HG02885 (cell line): ENCODE measurements around the gene RSPO3.

ENCODE experiments used
- ATAC-seq: cut with Tn5 transposase; IDR thresholded peaks from one replicate; pipeline ENCODE4 v1.9.1; 2021; ENCODE audit warnings: mild to moderate bottlenecking; ENCODE audit not compliant: unreplicated experiment, poor library complexity

The RSPO3 gene

DNA sequence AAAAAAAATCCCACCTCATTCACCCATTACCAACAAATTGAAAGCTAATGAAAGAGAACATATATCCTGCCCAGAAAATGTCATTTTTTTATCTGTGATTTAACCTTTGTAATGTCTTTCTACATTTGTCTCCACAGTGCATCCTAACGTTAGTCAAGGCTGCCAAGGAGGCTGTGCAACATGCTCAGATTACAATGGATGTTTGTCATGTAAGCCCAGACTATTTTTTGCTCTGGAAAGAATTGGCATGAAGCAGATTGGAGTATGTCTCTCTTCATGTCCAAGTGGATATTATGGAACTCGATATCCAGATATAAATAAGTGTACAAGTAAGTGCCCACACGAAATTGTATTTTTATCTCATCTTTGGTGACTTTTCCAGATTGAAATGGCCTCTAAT lies 30.0 kb downstream of the RSPO3 start:
- no peak for ATAC-seq

GRCh38 chr6:127154509-127154908 lies 36.0 kb downstream of the RSPO3 start:
- no peak for ATAC-seq

GRCh38 chr6:127160484-127160883 lies 42.0 kb downstream of the RSPO3 start:
- ATAC-seq: no peak

- ATAC-seq: no peak
These were observed 44.4 kb downstream of the RSPO3 start for GRCh38 chr6:127162836-127163235.

GRCh38 chr6:127164036-127164435 lies 45.6 kb downstream of the RSPO3 start:
- no peak for ATAC-seq

- no peak for ATAC-seq
These were observed 46.1 kb downstream of the RSPO3 start for GRCh38 chr6:127164565-127164964.

GRCh38 chr6:127173156-127173940 lies 54.9 kb downstream of the RSPO3 start:
- ATAC-seq: no peak

DNA sequence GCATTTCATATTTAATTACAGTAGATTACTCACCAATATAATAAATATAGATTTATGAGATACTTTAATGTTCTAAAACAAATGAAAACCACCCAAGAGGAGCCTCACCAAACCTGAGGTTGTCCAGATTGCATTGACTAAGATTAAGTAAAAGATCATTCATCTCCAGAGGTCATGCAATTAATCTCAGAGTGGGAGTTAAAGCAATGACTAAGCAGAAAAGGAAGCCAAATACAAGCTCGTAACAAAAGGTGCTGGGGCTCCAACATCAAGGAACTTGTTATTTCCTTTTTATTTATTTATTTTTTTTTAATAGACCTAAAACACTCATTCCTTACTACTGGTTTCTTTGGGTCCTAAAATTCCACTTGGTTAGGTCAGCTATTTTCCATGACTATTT lies 57.7 kb downstream of the RSPO3 start:
- ATAC-seq: no peak

DNA sequence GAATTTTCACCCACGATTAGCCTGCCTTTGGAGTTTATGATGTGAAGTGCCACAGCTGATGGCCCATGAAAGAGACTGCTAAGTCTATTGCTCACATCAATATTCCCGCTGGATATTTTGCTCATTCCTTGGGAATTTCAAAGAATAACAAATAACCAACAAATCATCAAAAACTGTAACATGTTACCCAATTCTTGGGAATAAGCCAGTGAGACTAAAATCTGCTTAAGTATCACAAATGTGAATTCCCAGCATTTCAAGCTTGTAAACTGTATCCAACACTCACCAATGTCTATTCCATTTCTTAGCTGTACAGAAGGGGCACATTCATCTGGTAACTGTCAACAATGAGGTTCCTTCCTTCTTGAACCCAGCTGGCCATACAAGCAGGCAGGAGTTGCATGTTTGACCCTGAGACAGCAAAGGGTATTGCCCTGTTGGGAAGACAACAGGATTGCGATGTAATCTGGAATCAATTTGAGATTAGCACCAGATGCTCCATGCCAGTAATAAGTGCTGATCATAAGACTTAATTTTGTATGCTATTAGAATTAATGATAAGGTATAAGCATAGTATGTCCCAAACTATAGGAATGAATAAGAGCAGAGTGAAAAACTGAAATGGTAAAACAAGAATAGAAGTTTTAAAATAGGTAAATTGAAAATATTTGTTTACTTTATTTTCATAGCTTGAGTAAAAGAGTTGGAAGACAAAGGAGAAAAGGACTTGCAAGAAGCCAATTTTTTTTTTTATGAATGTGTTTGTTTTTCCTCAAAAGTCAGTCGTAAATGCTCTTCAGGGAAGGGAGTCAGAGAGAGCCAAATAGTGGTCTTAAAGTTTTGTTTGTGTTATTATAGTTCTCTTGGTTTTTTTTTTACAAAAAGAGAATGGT lies 58.8 kb downstream of the RSPO3 start:
- ATAC-seq: no peak

- no peak for ATAC-seq
These were observed 59.4 kb downstream of the RSPO3 start for GRCh38 chr6:127177923-127178231.

- no peak for ATAC-seq
These were observed 60.3 kb downstream of the RSPO3 start for GRCh38 chr6:127178746-127179145.

DNA sequence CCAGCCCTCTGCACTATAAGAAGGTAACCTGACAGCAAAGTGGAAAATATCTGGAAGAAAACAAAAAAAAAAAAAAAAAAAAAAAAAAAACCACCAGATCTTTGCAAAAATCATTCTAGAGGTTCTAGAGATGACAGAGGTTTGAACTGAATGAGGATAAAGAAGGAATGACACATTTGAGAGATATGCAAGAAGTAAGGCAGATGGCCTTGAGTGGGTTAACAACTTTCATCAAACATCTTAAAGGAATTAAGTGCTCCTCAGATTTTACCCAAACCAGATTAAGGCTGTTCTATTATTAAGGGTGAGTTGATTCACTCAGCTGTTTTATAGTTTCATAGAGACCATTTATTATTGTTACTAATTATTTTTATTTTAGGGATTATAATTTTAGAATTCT lies 62.0 kb downstream of the RSPO3 start:
- ATAC-seq: no peak

DNA sequence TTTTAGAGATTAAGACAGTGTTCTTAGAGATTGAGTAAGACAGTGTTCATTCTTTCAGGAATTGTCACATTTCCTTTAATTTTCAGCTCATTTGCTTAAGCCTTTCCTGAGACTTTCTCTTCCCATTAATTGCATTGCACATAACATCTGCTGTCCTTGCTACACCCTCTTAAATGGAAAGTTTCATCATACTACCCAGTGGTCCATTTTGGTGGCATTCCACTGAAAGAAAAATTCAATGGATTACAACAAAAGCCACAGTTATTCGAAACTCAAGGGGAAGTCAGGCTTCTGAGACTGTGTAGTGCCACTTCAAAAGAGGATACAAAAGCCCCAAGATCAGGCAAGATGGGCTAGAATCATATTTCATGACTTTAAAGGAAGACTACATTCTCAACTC lies 64.0 kb downstream of the RSPO3 start:
- ATAC-seq: no peak

DNA sequence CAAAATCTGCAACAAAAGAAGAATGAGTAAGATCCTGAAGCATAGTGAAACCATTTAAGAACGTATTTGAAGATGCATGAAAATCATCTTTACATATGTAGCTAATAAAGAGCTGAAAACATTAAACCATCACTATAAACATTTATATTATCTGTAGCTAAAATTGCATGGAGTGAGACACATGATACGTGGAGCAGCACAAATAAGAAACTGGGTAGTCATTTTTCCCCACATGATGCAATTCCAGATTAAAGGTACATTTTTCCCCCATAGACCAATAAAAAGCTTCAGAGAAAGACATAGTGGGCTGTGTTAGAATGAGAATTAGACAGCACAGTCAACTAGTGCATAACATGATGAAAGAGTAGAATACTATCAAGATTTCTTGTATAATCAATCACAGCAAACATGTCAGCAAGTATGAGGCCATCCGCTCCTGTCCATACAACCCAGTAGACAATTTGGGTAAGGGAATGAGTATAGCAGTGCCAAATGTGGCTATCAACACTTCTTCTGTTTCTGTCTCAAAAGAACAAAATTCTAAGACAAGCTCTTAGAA lies 67.0 kb downstream of the RSPO3 start:
- ATAC-seq: no peak

GRCh38 chr6:127186889-127187288 lies 68.4 kb downstream of the RSPO3 start:
- ATAC-seq: peak; percentile 80

GRCh38 chr6:127188744-127189143 lies 70.3 kb downstream of the RSPO3 start:
- no peak for ATAC-seq

- ATAC-seq: no peak
These were observed 72.1 kb downstream of the RSPO3 start for GRCh38 chr6:127190552-127190951.

DNA sequence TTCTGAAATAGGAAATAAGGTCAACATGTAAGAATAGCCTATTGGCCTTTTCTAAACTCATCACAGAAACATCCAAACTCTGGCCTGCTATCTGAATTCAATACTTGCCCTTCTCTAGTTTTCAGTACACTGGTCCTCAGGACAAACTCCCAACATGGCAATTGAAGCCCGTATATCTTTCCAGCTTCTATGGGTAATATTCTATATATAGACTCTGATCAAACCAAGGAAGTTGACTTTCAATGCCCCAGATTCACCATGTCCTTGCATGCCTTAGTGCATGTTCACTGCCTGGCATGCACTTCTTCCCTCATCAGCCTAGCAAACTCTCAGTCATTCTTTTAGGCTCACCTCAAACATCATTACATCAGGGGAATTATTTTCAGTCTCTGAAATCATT lies 73.2 kb downstream of the RSPO3 start:
- ATAC-seq: no peak

GRCh38 chr6:127192911-127193541 lies 74.6 kb downstream of the RSPO3 start:
- ATAC-seq: no peak

- ATAC-seq: no peak
These were observed 77.4 kb downstream of the RSPO3 start for GRCh38 chr6:127195833-127196232.

DNA sequence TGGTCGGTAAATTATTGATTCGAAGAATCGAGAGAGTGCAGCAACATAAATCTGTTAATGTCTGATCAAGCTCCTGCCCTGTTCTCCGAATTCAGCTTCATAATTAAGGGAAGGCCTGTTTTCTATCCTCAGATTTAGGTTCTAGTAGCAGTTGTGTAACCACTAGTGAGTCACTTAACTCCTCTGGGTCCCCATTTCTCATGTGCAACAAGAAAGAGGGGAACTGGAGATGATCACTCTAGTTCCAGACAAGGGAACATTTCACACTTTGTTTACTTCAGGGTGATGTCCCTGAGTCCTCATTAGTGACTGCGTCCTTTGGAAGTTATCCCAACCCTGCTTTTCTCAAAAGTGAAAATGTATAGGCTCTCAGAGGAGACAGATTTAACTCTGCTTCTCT lies 80.1 kb downstream of the RSPO3 start:
- ATAC-seq: no peak
